Keratinocyte (primary cell): ENCODE results near the gene FBXO31. TPM values are rescaled to one million over a fixed set of nuclear protein-coding genes. Genes with fewer than 3 reads are reported as not detected.
"Not testable (repeated sequence)": the region's sequence is repeated elsewhere in the genome, so short reads cannot be mapped to it uniquely, and the experiment has no call there.

ENCODE experiments used
- DNase-seq: peaks from one replicate; pipeline ENCODE4 v3.0.0-alpha.2; 2011; ENCODE audit warnings: low read depth, missing footprints, low spot score
- FAIRE-seq: peaks from 2 replicates; lab custom pipeline; 2011; peaks lifted over from hg19 to GRCh38; lab: Jason Lieb, UNC
- H2AFZ ChIP-seq: 2 replicates; pipeline ENCODE4 v1.6.0; 2012; ENCODE audit warnings: low read length, control low read depth, inconsistent platforms; ENCODE audit not compliant: control insufficient read depth
- H3K27ac ChIP-seq: 2 replicates; pipeline ENCODE4 v1.5.1; 2011; ENCODE audit warnings: low read length; ENCODE audit not compliant: control insufficient read depth, insufficient read depth
- H3K27me3 ChIP-seq: 3 replicates; pipeline ENCODE4 v1.6.0; 2011; ENCODE audit warnings: low read length; ENCODE audit not compliant: control insufficient read depth, insufficient read depth; ENCODE audit errors: extremely low read depth
- H3K36me3 ChIP-seq, 2 experiments: 2 replicates in 1 of 2; 3 replicates in 1 of 2; pipeline ENCODE4 v1.5.1; 2011; ENCODE audit warnings: low read length in 2 of 2, mild to moderate bottlenecking in 1 of 2; ENCODE audit not compliant: control insufficient read depth in 2 of 2, insufficient read depth in 2 of 2; ENCODE audit errors: extremely low read depth in 1 of 2
- H3K4me1 ChIP-seq: 3 replicates; pipeline ENCODE4 v1.5.1; 2011; ENCODE audit warnings: low read length; ENCODE audit not compliant: control insufficient read depth, insufficient read depth; ENCODE audit errors: extremely low read depth
- H3K4me2 ChIP-seq: 3 replicates; pipeline ENCODE4 v1.6.0; 2011; ENCODE audit warnings: low read depth, low read length; ENCODE audit not compliant: control insufficient read depth, insufficient read depth; ENCODE audit errors: extremely low read depth
- H3K4me3 ChIP-seq, 3 experiments: fragments of 200-600 bp in 1 of 3; sonication (generic) in 1 of 3; 2 replicates in 2 of 3; 3 replicates in 1 of 3; pipeline ENCODE4 v1.5.1; 2011 to 2016; ENCODE audit warnings: low read length in 3 of 3, mild to moderate bottlenecking in 3 of 3, control low read depth in 2 of 3, inconsistent platforms in 1 of 3, low read depth in 1 of 3, mixed read lengths in 1 of 3, mixed run types in 1 of 3, moderate library complexity in 1 of 3; ENCODE audit not compliant: control insufficient read depth in 2 of 3, insufficient read depth in 2 of 3; ENCODE audit errors: extremely low read depth in 1 of 3
- H3K79me2 ChIP-seq: 2 replicates; pipeline ENCODE4 v1.6.0; 2012; ENCODE audit warnings: low read length; ENCODE audit not compliant: control insufficient read depth, insufficient read depth
- H3K9ac ChIP-seq: 3 replicates; pipeline ENCODE4 v1.6.0; 2011; ENCODE audit warnings: low read length; ENCODE audit not compliant: control insufficient read depth, insufficient read depth; ENCODE audit errors: extremely low read depth
- H3K9me1 ChIP-seq: 3 replicates; pipeline ENCODE4 v1.6.0; 2011; ENCODE audit warnings: low read length; ENCODE audit not compliant: control insufficient read depth, insufficient read depth; ENCODE audit errors: extremely low read depth
- H3K9me3 ChIP-seq: 2 replicates; pipeline ENCODE4 v1.5.1; 2012; ENCODE audit warnings: low read depth, low read length; ENCODE audit not compliant: control insufficient read depth
- H4K20me1 ChIP-seq: 3 replicates; pipeline ENCODE4 v1.6.0; 2011; ENCODE audit warnings: low read length; ENCODE audit not compliant: control insufficient read depth, insufficient read depth; ENCODE audit errors: extremely low read depth
- EZH2 ChIP-seq: IDR thresholded peaks from one replicate; pipeline ENCODE4 v1.6.1; 2012; ENCODE audit warnings: inconsistent platforms, mild to moderate bottlenecking, low read length, moderate library complexity
- dilution Hi-C: fragments of 300-500 bp; cut with MboI; formaldehyde crosslinking; loops from one replicate; pipeline ENCODE4 v1.7.0; 2020; ENCODE audit warnings: low sequenced_read_pairs; ENCODE audit not compliant: extremely low pct_ligation_motif_present
- polyA plus RNA-seq, 5 experiments: library from polyadenylated mRNA; depleted of rRNA in 3 of 5; stranded (reverse) in 3 of 5; stranded (forward) in 1 of 5; unstranded in 1 of 5; fragments of >200 nt; gene quantifications; 1 replicate in 1 of 5; 2 replicates in 3 of 5; 3 replicates in 1 of 5; pipeline versions ENCODE4 v1.2.1 to v1.2.3, GENCODE V29; 2011 to 2012; ENCODE audit warnings: missing spikeins in 2 of 5, low read depth in 1 of 5, low replicate concordance in 1 of 5
- TF ChIP-seq, protein P1 (sequence below), 3 experiments: IDR thresholded peaks in 1 of 3; conservative IDR thresholded peaks in 1 of 3; optimal IDR thresholded peaks in 1 of 3; 2 replicates in 2 of 3; 3 replicates in 1 of 3; pipeline versions ENCODE3 to v1.5.1; 2011; ENCODE audit warnings: low read length in 3 of 3, mild to moderate bottlenecking in 3 of 3, moderate library complexity in 2 of 3, control low read depth in 1 of 3, inconsistent platforms in 1 of 3; ENCODE audit not compliant: insufficient read depth in 2 of 3; ENCODE audit errors: extremely low read depth in 1 of 3

Gene FBXO31
- polyA plus RNA-seq, 1 donor (not counting 4 experiments of a cell fraction or from before 2014, with no cell fraction given): 17.0 TPM

DNA sequence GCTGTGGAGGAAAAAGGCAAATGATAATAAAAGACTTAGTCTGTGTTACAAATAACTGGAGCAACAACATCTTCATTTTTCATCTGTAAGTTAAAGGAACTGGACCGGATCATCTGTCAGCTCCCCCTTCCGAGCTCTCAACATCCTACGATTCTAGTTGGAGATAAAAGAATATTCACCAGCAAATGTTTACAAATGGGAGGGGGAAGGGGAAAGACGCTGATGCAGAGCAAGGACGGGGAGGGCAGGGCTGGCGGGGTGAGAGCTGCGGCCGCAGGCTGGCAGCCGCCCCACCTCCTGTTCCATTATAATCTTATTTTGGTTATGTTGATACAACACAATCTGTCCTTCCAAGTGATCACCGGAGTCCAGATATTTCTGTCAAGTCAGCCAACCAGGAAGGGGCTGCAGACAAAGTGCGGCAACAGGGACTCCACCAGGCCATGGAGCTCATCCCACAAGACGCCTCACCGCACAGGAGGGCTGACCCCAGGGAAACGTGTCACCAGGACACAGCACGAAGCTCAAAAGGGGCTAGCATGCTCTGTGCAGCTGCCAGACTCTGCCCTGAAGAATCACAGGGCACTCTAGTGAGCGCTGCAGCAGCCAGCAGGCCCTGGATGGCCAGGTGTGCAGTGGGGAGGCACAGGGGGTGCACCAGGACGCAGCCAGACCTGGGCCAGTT is 19.7 kb downstream of the FBXO31 start:
- H3K36me3 ChIP-seq: peaks cover 42% of the 10 kb centered on the region in 2 experiments
- H3K9ac ChIP-seq: no peak overlapping the region
- H3K4me2 ChIP-seq: no peak overlapping the region
- peaks cover 57% of the 10 kb centered on the region for H3K79me2 ChIP-seq
- dilution Hi-C loops: no loop called here
- no peaks in the 10 kb centered on the region for H3K9me1 ChIP-seq
- no peak overlapping the region for H3K4me3 ChIP-seq
- no peak for DNase-seq
- TF ChIP-seq EZH2: no peak
- TF ChIP-seq, protein P1, sequence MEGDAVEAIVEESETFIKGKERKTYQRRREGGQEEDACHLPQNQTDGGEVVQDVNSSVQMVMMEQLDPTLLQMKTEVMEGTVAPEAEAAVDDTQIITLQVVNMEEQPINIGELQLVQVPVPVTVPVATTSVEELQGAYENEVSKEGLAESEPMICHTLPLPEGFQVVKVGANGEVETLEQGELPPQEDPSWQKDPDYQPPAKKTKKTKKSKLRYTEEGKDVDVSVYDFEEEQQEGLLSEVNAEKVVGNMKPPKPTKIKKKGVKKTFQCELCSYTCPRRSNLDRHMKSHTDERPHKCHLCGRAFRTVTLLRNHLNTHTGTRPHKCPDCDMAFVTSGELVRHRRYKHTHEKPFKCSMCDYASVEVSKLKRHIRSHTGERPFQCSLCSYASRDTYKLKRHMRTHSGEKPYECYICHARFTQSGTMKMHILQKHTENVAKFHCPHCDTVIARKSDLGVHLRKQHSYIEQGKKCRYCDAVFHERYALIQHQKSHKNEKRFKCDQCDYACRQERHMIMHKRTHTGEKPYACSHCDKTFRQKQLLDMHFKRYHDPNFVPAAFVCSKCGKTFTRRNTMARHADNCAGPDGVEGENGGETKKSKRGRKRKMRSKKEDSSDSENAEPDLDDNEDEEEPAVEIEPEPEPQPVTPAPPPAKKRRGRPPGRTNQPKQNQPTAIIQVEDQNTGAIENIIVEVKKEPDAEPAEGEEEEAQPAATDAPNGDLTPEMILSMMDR (optimal IDR thresholded peaks at IDR 0.05 in 1 of 3, IDR thresholded peaks at IDR 0.05 in 1 of 3, conservative IDR thresholded peaks at IDR 0.05 in 1 of 3; ENCODE audit: extremely low read depth in 1 of 3, insufficient read depth in 2 of 3, low read length in 3 of 3): no peak
- FAIRE-seq: no peak
- no peak overlapping the region for H2AFZ ChIP-seq
- H4K20me1 ChIP-seq: peaks cover 15% of the 10 kb centered on the region
- no peak overlapping the region for H3K27ac ChIP-seq
- no peaks in the 10 kb centered on the region for H3K4me1 ChIP-seq
- no peaks in the 10 kb centered on the region for H3K27me3 ChIP-seq
- no peaks in the 10 kb centered on the region for H3K9me3 ChIP-seq

DNA sequence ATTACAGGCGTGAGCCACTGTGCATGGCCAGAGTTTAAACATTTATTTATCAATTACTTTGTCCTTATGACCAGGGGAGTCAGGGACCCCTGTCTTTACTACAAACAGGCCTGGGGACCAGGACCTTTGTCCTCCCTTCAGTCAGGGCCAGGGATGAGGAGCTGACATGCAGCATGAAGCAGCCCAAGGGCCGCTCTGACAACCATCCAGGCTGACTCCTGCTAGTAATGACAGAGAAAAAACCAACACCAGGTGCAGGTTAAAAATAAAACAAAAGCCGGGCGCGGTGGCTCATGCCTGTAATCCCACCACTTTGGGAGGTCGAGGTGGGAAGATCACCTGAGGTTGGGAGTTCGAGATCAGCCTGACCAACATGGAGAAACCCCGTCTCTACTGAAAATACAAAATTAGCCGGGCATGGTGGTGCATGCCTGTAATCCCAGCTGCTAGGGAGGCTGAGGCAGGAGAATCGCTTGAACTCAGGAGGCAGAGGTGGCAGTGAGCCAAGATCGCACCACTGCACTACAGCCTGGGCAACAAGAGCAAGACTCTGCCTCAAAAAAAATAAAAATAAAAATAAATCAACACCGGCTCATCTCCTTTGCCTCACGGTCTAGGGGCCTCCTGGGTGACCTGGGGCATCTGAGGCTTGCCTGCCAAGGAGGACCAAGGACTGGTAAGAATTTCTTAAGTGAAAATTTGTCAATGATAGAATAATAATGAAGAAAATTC is 20.6 kb downstream of the FBXO31 start:
- H3K9me1 ChIP-seq, FAIRE-seq, H3K4me1 ChIP-seq, H3K27me3 ChIP-seq, DNase-seq, H3K27ac ChIP-seq, H2AFZ ChIP-seq, H3K9ac ChIP-seq, H3K4me3 ChIP-seq, H3K9me3 ChIP-seq, H3K4me2 ChIP-seq, dilution Hi-C loops: not testable (repeated sequence)
- peaks cover 50% of the 10 kb centered on the region for H3K79me2 ChIP-seq
- H3K36me3 ChIP-seq: peaks cover 48% of the 10 kb centered on the region in 2 experiments
- H4K20me1 ChIP-seq: peaks cover 14% of the 10 kb centered on the region
